T-helper 1 cell (primary cell): ENCODE results near the gene ACE.
"Not testable (repeated sequence)": the region's sequence is repeated elsewhere in the genome, so short reads cannot be mapped to it uniquely, and the experiment has no call there.

Experiments used
- DNase-seq, 5 donors: peaks; one replicate each; pipeline ENCODE4 v3.0.0-alpha.2; 2012 to 2020

ACE gene

DNA sequence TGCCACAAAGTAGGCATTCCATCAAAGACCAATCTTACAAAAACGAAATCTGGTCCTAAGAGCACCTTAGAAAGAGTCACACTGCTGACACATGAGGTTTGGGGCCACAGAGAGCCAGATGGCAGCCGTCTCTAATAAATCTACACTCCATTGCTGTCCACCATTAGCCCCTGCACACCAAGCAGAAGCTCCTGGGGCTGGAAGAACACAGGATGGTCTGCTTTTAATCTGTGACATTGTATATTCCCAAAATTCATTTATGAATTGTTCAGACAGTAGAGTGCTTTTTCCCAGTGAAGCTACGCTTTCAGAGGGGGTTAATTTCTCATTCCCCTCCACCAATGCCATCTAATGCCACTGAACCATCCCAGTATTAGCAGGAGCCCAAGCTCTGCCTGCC lies 32.4 kb upstream of the ACE start:
- DNase-seq: no peak

DNA sequence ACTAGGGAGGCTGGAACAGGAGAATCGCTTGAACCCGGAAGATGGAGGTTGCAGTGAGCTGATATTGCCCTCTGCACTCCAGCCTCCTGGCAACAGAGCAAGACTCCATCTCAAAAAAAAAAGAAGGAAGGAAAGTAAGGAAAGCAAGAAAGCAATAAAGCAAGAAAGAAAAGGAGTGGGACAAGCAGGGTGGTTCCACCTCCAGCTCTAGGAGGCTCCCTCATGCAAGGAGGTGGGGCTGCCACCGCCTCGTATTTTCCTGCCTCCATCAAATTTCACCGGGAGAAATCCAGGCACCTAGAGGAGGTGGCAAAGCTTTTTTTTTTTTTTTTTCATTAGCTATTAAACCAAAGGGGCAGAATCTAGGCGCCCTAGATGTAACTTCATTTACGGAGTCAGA lies 31.8 kb upstream of the ACE start:
- DNase-seq: no peak

DNA sequence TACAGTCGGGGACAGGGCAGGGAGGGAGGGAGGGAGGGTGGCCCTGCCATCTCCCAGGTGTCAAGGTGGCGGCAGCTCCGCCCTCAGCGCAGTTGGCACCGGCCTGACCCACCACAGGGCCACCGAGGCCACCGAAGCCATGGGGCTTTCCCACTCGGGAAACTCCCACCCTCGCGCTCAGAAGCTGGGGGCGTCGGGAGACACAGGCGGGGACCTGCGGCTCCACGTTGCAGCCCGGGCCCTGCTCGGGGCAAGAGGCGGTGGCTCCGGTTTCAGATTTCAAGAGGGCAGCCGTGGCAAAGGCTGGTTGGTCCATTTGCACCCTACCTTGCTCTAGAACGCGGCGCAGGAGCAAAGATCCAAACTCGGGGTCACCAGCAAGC lies 31.3 kb upstream of the ACE start:
- peak in 4 of 5 donors; percentile 54 to 76 (median 68) for DNase-seq

DNA sequence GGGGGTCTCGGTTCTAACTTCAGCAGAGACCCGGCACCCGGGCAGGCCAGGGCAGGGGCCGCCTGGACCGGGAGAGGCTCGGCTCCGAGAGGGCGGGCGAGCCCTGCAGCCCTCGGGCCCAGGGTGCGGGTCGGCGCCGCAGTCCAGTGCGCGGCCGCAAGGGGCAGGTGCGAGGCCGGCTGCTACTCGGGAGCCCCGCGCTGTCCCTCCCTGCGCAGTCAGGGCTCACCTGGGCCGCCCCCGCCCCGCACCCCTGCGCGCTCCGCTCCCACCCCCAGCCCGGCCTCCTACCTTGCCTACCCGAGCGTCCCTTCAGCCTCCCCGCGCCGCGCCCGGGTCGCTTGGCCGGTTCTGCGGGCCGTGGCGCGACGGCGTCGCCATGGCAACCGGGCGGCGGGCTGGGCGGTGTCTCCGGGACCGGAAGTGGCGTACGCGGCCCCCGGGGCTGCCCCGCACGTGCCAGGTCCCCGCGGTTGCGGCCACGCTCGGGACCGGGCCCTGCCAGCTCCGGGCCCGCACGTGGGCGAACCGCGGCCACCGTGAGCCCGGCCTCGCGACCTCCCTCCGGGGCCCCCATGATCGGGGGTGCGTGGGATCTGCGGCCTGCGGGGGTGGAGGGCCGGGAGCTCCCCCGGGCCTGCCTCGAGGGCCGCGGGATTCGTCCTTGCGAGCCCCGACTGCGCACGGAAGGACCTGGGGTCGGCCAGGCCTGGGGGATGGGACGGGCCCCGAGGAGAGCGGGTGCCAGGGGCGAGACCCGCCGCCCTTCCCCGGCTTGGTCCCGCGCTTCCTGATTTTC lies 30.7 kb upstream of the ACE start, which contains the start of gene CYB561:
CYB561 (minus strand) TSS at position 353 of the 799 bp plus-strand sequence. CDS start 8,759 bp downstream, outside the sequence.
- DNase-seq: peak; percentile 44 to 75 (median 64)

DNA sequence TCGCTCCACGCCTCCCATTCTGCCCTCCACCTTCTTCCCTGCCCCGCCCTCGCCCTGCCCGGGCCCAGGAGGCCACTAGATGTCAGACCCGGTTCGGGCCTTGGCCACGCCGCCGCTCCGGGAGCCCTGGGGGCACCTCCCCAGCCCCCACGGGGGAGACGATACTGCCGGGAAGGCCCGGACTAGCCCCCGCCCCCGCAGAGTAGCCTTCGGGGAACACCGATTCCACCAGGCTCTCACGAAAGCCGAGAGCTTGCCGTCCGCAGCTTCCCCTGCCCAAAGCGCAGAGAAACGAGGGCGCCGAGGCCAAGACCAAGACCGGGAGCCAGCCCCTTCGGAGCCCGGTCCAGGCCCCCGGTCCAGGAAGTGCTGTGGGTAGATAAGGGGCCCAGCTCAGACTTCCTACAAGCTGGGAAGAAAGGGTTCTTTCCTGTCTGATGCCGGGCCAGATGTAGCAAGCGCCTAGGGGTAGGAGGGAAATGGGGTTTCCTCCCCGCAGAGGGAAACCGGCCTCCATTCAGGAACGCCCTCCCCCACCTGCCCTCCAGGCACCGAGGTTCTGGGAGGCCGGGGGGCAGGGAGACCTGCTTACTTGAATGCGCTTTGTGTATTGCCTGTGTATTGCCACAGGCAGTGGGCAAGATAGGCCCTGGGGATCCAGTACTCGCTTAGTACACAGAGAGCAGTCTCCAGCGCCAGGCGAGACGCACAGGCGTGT lies 29.9 kb upstream of the ACE start:
- DNase-seq: peak; percentile 32 to 41 (median 34)

DNA sequence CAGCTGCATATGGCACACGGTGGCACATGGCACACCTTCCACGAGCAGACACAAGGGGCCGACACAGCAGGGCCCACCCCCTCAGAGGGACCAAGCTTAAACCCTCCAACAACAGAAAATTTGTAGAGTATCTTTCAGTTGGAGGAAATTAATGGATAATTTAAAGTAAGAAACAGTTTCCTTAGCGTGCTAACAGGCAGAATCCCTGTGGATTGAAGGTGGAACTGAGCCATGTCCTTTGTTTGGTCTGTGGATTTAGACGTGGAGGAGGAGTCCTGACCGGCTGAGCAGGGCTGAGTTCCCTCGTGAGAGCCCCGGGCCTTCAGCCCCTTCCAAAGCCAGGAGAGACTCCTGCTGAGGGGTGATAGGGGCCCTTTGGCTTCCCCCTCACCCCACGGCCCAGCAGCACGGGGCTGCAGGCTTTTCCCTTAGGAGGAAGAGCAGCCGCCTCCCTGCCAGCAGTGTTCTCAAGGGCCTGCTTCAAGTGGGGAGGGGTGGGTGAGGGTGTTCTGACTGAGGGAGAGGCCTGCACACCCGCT lies 29.3 kb upstream of the ACE start:
- no peak for DNase-seq

DNA sequence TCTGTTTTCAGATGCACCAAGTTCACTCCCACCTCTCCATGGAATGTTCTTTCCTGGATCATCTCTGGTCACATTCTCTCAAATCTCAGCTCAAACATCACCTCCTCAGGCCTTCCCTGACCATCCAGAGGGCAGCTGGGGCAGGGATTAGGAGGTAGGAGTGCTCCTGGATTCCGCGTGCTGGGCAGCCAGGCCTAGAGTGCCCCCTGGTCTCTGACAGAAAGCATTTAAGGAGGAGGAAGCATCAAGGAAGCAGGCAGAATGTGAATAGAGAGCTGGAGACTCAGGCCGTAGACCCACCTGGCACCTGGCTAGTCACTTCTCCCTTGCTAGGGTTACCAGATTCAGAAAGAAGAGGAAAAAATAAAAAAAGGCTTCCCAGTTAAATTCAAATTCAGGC lies 28.2 kb upstream of the ACE start:
- no peak for DNase-seq

DNA sequence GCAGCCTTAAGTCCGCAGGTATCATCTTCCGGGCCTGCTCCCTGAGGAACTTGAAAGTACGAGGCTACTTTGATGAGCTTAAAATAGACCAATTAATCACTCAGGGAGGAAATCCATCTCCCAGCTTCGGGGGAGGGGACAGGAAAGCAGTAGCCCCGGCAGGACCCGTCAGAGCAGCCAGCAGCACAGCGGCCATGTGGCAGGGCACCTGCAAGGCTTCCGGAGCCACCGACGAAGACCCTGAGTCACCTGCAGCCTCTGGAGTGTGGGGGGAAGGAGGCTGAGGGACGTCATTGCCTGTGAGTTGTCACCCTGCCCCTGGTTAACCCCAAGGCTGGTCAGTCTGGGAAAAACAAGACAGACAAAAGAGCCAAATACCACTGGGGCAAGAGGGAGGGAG lies 26.3 kb upstream of the ACE start:
- DNase-seq: no peak

DNA sequence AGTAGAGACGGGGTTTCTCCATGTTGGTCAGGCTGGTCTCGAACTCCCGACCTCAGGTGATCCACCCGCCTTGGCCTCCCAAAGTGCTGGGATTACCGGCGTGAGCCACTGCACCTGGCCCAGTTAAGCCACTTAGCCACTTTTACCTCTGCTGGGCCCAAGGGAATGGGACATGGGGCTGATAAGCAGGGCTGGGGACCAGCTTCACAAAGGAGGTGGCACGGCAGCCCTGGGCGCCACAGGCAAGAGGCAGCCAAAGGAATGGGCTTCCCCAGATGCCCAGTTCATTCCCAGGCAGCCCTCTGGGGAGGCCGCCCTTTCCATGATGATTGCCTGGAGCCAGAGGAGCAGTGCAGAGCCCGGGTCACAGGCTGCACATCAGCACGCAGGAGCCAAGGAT lies 25.7 kb upstream of the ACE start:
- DNase-seq: no peak

DNA sequence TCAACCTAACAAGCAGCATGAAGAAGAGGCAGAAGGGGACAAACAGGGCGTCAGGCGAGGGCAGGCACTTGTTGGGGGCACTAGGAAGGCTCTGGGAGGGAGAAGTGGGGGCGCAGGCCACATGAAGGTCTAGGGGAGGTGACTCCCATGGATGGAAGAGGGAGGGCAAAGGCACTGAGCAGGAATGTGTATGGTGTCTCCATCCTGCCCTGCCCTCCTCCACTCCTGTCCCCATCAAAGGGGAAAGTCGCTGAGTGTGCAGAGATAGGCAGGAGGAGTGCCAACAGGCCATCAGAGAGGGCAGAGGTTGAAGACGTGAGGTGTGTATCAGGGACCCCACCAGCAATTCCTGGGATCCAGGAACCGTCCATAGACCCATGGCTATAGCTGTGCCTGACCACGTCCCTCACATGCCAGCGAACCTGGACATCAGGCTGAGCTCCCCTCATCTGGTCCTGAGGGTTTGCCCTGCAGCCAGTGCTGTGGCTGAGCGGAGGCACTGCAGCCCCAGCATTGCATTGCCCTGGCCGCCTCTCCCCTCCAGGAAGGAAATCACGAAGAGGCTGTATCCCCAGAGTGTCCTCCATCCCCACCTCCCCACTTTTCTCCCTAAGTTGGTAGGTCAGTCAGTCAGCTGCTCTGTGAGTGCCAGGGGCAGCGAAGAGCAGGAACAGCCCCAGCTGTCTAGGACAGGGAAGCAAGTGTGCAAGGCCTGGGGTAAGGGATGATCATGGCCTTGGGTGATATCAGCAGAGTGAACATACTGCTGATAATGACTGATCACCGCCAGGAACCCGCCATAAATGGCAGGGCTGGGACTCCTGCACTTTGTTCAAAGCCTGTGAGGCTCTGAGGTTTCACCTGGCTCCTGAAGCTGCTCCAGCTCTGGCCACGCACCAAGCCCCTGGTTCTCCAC lies 24.6 kb upstream of the ACE start:
- DNase-seq: no peak

DNA sequence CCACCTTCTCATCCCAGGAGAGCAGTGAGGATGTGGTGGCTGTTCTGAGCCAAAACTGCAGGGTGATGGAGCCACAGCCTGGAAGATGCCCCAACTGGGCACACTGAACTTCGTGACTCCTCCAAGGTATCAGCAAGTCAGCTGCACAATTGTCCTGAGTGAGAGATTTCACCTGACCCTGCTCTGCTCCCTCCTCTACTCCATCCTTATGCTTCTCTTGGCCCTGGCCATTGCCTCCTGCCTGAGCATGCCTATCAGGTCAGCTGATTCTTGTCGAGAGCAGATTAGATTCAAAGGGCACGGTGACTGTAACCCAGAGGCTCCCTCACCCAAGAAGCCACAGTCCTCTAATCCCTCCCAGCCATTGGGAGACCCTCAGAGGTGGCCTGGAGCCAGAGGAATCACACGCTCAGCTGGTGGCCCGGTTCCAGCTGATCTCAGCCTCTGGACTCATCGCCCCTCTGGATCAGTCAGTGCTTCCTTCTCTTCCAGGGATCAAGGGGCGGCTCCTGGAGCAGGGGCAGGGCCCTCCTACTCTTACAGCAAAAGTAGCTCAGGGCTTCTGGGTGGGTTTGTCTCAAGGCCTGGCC lies 23.8 kb upstream of the ACE start:
- DNase-seq: no peak

DNA sequence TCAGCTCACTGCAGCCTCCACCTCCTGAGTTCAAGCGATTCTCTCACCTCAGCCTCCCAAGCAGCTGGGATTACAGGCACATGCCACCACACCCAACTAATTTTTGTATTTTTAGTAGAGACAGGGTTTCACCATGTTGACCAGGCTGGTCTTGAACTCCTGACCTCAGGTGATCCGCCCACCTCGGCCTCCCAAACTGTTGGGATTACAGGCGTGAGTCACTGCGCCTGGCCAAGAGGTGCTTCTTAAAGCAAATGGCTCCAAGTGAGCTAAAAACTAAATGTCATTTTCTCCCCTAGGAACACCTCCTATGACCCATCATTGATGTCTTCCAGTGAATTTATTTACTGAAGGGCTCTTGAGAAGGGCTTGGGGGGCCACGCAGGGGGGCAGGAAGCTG lies 22.5 kb upstream of the ACE start:
- not testable (repeated sequence) for DNase-seq

DNA sequence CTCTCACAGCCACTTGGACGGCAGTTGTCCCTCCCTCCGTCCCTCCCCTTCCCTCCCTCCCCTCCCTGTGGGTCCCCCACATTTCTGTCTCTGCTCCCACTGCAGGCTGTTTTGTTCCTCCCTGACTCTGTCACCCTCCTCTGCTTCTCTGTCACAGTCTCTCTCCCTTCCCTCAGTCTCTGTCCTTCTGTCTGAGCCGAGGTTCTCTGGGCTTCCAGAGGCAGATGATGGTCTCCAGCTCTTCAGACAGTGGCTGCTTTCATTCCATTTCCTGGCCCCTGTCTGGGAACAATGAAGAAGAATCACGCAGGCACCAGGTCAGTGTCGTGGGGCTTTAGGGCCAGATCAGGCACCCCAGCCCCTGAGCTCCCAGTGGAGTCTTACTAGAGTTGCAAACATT lies 21.9 kb upstream of the ACE start:
- DNase-seq: no peak

DNA sequence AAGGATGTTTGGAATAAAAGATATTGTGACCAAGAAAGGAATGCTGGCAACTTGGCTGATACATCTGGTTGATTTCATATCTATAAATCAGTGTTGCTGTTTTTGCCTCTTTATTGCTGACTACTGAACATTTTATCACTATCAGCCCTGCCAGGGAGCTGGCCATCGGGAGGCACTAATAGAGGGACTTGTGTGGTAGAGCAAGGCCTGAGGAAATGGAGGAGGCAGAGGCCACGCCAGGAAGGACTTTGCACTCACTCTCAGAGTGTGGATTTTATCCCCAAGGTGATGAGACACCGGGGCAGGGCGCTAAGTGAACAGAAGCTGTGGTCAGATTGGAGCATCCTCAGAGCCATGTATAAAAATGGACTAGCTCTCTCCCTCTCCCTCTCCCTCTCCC lies 21.4 kb upstream of the ACE start:
- no peak for DNase-seq

DNA sequence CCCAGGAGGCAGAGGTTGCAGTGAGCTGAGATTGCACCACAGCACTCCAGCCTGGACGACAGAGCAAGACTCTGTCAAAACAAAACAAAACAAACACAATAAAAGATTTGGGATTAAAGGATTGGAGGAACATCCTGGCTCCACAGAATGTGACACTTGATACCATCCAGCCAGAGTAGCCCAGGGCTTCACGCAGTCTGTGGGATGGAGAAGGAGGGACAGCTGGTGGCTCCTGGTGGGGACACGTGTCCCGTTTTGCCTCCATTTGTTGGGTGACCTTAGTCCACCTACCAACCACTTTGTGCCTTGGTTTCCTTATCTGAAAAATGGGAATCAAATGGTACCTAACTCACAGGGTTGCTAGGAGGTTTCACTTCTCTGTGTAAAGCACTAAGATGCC lies 18.4 kb upstream of the ACE start:
- no peak for DNase-seq

DNA sequence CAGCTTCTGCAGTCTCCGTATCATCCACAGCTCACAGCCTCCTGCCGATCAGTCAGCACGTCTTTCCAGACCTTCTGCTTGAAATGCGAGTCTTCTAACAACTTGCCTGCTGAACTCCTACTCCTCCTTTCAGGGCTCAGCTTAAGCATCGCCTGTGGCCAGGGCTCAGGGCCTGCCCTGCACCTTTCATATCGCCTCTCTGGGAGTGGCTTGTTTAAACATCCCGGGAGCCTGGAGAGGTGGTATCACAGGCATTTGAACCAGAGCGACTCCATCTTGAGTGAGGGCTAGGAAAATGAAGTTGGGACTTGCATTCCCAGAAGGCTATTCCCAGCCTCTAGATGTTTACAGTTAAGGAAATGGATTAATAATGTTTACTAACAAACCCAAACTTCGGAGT lies 16.8 kb upstream of the ACE start:
- no peak for DNase-seq

DNA sequence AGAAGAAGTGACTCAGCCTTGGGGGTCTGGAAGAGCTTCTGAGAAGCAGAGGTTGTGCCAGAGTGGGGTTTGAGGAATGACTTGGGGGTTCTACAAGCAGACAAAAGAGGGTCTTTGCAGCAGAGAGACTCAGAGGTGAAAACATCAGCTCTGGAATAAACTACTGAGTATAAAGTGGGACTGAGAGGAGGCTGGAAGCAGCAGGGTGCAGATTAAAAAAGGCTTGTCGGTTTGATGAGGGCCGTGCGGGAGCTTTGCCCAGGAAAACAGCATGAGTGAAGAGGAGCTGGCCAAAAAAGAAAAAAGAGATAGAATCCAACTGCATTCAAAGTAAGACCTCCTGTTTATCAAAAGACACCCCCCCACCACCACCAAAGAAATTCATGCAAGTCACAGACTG lies 13.1 kb upstream of the ACE start:
- no peak for DNase-seq

DNA sequence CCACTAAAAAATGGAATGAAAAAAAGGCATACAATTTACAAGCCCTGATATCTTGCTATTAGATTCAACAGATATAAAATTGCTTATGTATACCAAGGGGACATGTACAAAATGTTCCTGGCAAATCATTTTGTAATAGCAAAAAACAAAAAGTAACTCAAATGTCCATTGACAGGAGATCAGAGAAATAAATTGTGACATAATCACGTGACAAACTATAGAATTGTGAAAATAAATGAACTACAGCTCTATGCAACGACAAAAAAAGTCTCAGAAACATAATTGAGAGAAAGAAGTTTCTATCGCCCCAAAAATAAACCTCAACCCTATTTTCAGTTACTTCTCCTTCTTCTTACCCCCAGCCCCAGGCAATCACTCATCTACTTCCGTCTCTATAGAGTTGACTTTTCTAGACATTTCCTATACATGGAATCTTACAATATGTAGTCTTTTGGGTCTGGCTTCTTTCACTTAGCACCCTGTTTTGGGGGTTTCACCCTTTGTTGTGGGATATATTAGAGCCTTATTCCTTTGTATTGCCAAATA lies 12.1 kb upstream of the ACE start:
- no peak for DNase-seq

DNA sequence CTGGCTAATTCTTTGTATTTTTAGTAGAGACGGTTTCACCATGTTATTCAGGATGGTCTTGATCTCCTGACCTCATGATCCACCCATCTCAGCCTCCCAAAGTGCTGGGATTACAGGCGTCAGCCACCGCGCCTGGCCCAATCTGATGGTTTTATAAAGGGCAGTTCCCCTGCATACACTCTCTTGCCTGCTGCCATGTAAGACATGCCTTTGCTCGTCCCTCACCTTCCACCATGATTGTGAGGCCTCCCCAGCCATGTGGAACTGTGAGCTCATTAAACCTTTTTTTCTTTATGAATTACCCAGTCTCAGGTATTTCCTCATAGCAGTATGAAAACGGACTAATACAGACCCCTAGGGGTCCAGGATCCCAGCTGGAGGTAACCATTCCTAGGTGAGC lies 8.8 kb upstream of the ACE start:
- DNase-seq: not testable (repeated sequence)

DNA sequence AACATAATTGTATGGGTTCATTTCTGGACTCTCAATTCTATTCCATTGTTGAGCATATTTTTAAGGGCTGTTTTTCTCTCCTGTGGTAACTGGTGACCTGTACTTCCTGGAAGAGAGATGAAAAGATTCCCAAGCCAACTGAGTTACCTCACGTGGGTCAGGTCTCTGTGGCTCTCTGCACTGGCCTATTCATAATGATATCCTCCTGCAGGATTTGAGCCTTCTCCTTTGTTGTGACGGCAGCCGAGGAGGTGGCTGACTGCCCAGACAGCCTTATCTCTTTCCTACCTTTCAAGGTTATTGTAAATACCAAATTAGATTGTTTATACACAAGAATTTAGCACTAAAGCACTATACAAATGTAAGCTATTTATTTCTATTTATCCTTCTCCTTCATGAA lies 2.7 kb upstream of the ACE start:
- DNase-seq: no peak

DNA sequence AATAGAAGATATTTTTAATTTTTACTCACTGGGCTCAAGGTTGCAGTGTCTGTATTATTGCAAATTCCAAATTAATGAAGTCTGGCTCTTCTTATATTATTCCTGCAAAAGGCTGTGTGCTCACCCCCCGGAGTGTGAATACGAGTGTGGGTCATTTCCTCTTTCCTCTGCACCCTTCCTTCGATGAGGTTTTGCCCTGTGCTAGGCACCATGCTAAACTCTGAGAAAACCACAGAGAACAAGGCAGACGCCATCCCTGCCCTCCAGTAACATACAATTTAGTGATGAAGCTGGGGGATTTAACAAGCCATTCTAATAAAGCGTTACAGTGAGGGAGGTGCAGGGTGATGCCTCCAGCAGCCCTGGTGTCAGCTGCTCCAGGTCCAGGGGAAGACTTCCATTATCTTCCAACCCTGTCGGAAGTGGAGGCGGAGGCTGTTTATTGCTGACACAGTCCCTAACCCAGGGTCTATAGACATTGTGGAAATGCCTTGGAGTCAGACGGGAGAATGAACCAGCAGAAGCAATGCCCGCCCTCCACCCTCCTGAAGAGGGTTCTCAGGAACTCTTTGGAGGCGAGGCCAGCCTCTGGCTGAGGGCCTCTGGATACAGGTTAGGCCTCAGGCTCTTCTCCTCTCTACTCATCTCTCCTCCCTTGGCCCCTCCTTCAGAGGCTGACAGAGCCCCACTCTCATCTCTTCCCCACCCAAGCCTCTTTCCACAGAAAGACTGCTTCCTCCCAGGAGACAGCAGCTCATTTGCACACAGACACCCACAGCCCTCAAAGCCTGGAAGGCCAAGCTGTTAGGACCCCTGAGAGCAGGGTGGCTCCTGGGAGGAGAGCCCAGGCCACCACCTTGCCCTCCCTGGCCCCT lies 2.0 kb upstream of the ACE start:
- DNase-seq: no peak
